Liver (tissue), 9 donors: ENCODE results near the gene NUDT4. TPM values are rescaled to one million over a fixed set of nuclear protein-coding genes. Genes with fewer than 3 reads are reported as not detected.

ENCODE experiments used
- DNase-seq: peaks from one replicate; pipeline ENCODE4 v3.0.0-alpha.2; 2017; ENCODE audit warnings: low spot score
- H3K27ac ChIP-seq, 2 donors: one replicate each; pipeline ENCODE4 v1.7.0; 2013; ENCODE audit warnings: inconsistent platforms in 2 of 2, low read length in 2 of 2, control low read depth in 1 of 2, low read depth in 1 of 2, mild to moderate bottlenecking in 1 of 2
- H3K27me3 ChIP-seq, 4 donors: one replicate each; pipeline versions ENCODE4 v1.6.1 to v1.7.0; 2013; ENCODE audit warnings: low read length in 3 of 4, inconsistent platforms in 1 of 4, mild to moderate bottlenecking in 1 of 4, moderate library complexity in 1 of 4; ENCODE audit not compliant: control insufficient read depth in 4 of 4, insufficient read depth in 4 of 4
- H3K36me3 ChIP-seq, 4 donors: one replicate each; pipeline versions ENCODE4 v1.6.1 to v1.7.0; 2013; ENCODE audit warnings: low read length in 3 of 4, mild to moderate bottlenecking in 3 of 4, low read depth in 1 of 4, moderate library complexity in 1 of 4; ENCODE audit not compliant: control insufficient read depth in 4 of 4, insufficient read depth in 3 of 4
- H3K4me1 ChIP-seq, 4 donors: one replicate each; pipeline versions ENCODE4 v1.6.1 to v1.7.0; 2013; ENCODE audit warnings: low read length in 3 of 4, mild to moderate bottlenecking in 3 of 4, moderate library complexity in 1 of 4; ENCODE audit not compliant: control insufficient read depth in 4 of 4, insufficient read depth in 4 of 4
- H3K4me3 ChIP-seq, 3 donors: one replicate each; pipeline versions ENCODE4 v1.6.1 to v1.7.0; 2013; ENCODE audit warnings: low read length in 3 of 3, control low read depth in 1 of 3, low read depth in 1 of 3, mild to moderate bottlenecking in 1 of 3
- H3K9ac ChIP-seq, 2 donors: one replicate each; pipeline ENCODE4 v1.7.0; 2013; ENCODE audit warnings: low read length in 2 of 2, mild to moderate bottlenecking in 2 of 2, moderate library complexity in 2 of 2, control low read depth in 1 of 2, low read depth in 1 of 2
- H3K9me3 ChIP-seq, 4 donors: one replicate each; pipeline versions ENCODE4 v1.6.1 to v1.7.0; 2013; ENCODE audit warnings: low read length in 3 of 4; ENCODE audit not compliant: control insufficient read depth in 4 of 4
- EGR1 ChIP-seq, 2 donors: IDR thresholded peaks; 2 replicates each; pipeline ENCODE4 v1.6.1; 2016 to 2018; ENCODE audit warnings: antibody characterized with exemption in 2 of 2, low read depth in 2 of 2
- FOXA1 ChIP-seq: IDR thresholded peaks from 2 replicates; pipeline ENCODE4 v1.6.1; 2016; ENCODE audit warnings: antibody characterized with exemption
- FOXA2 ChIP-seq: IDR thresholded peaks from 2 replicates; pipeline ENCODE4 v1.6.1; 2016; ENCODE audit warnings: antibody characterized with exemption
- GABPA ChIP-seq, 2 donors: IDR thresholded peaks in 1 of 2; conservative IDR thresholded peaks in 1 of 2; 2 replicates each; pipeline ENCODE4 v1.6.1; 2016; ENCODE audit warnings: antibody characterized with exemption in 2 of 2, mild to moderate bottlenecking in 1 of 2, moderate library complexity in 1 of 2
- HNF4A ChIP-seq, 2 donors: conservative IDR thresholded peaks; 2 replicates each; pipeline ENCODE4 v1.6.1; 2016; ENCODE audit warnings: antibody characterized with exemption in 2 of 2, mild to moderate bottlenecking in 2 of 2
- HNF4G ChIP-seq: IDR thresholded peaks from 2 replicates; pipeline ENCODE4 v1.6.1; 2016; ENCODE audit warnings: antibody characterized with exemption
- JUND ChIP-seq, 2 donors: IDR thresholded peaks; 2 replicates each; pipeline ENCODE4 v1.6.1; 2016; ENCODE audit warnings: antibody characterized with exemption in 2 of 2
- NR2F2 ChIP-seq: IDR thresholded peaks from 2 replicates; pipeline ENCODE4 v1.6.1; 2016; ENCODE audit warnings: antibody characterized with exemption
- RAD21 ChIP-seq, 2 donors: IDR thresholded peaks; 2 replicates each; pipeline ENCODE4 v1.6.1; 2016; ENCODE audit warnings: antibody characterized with exemption in 2 of 2, mild to moderate bottlenecking in 2 of 2
- RXRA ChIP-seq, 2 donors: IDR thresholded peaks; 2 replicates each; pipeline ENCODE4 v1.6.1; 2017 to 2018; ENCODE audit warnings: antibody characterized with exemption in 2 of 2, mild to moderate bottlenecking in 1 of 2
- SP1 ChIP-seq: IDR thresholded peaks from 2 replicates; pipeline ENCODE4 v1.6.1; 2018; ENCODE audit warnings: antibody characterized with exemption, mild to moderate bottlenecking
- TAF1 ChIP-seq: conservative IDR thresholded peaks from 2 replicates; pipeline ENCODE4 v1.6.1; 2016; ENCODE audit warnings: antibody characterized with exemption, mild to moderate bottlenecking
- YY1 ChIP-seq: IDR thresholded peaks from 2 replicates; pipeline ENCODE4 v1.6.1; 2016; ENCODE audit warnings: antibody characterized with exemption, mild to moderate bottlenecking
- WGBS: extraction: QIAGEN DNeasy Blood & Tissue Kit; methylation state at CpG from one replicate; pipeline ENCODE4 v1.1.7; 2013; 5-methylcytosine and 5-hydroxymethylcytosine counted together
- polyA plus RNA-seq, 2 donors: library from polyadenylated mRNA; stranded (reverse) in 1 of 2; unstranded in 1 of 2; fragments of 200-250 nt in 1 of 2; fragments of >200 nt in 1 of 2; fragmentation: Nextera tagmentation in 1 of 2; extraction: Ambion mirVana in 1 of 2; gene quantifications; one replicate each; pipeline versions ENCODE4 v1.2.1 to v1.2.3, GENCODE V29; 2013 to 2015
- total RNA-seq, 2 donors: library from RNA; depleted of rRNA; stranded (reverse); fragments of >200 nt; gene quantifications; one replicate each; pipeline ENCODE4 v1.2.3, GENCODE V29; 2014
- TF ChIP-seq, protein P1 (sequence below): IDR thresholded peaks from 2 replicates; pipeline ENCODE4 v1.6.1; 2016; ENCODE audit warnings: antibody characterized with exemption
- TF ChIP-seq, protein P2 (sequence below): IDR thresholded peaks from 2 replicates; pipeline ENCODE4 v1.6.1; 2016; ENCODE audit warnings: antibody characterized with exemption
- TF ChIP-seq, protein P3 (sequence below): fragments of 150-350 bp; IDR thresholded peaks from 2 replicates; pipeline ENCODE4 v1.5.1; 2017; ENCODE audit warnings: improper control_type of control experiment, low read depth, low read length; ENCODE audit not compliant: missing input control
- TF ChIP-seq, protein P4 (sequence below): IDR thresholded peaks from 2 replicates; pipeline ENCODE4 v1.6.1; 2016; ENCODE audit warnings: antibody characterized with exemption, mild to moderate bottlenecking
- TF ChIP-seq, protein P5 (sequence below): IDR thresholded peaks from 2 replicates; pipeline ENCODE4 v1.6.1; 2016; ENCODE audit warnings: antibody characterized with exemption
- donor health status: healthy.
- donor health status: healthy.
- donor health status: healthy.
- donor health status: healthy.
- donor health status: healthy.

NUDT4 gene
- total and polyA plus RNA-seq, 4 donors = 8.9 to 141 (median 11.9) TPM

DNA sequence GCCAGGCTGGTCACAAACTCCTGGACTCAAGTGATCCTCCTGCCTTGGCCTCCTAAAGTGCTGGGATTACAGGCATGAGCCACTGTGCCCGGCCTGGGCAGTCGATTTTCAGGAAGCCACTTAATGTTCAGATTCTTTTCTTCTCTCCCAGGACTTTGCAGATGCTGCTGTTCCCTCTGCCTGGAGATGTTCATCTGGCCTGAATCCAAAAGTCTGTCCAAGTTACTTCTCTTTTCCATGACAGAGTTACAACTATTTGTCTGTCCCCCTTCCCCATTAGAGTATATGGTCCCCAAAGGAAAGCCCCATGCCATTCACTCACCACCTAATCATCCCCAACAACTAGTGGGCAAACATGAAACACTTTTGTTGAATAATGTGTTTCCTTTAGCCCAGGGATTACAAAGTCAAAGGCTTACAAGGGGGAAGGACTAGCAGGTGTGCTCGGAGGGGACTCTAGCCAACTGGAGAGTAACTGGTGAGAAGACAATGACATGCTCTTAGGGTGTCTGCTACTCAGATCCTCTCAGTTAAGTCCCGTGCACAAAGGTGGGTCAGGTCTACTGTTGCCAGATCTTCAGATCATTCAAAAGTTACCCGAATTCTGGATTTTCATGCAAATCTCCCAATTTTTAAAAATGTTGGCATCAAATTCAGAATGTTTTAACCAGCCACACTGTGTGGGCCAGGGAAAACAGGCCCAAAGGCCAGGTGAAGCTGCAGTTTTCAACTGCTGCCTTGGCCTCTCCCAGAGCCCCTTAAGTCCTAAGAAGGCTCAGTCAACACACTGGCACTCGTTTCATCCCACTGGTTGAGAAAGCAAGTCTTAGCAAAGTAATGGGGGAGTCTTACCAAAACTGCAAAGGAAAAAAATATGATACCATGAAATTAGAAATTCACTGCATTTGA, 29.6 kb downstream of the NUDT4 start:
- WGBS = 93% methylated on average over 6 of the region's 6 CpGs
- Histone ChIP-seq H3K4me1 (peaks cover 0 to 14% (median 3%) of the 10 kb centered on the region in 4 donors), H3K9ac (no peak overlapping the region), H3K27ac (no peak overlapping the region), H3K27me3 (no peaks in the 10 kb centered on the region), H3K9me3 (no peaks in the 10 kb centered on the region), H3K36me3 (peaks cover 0 to 3% (median 1%) of the 10 kb centered on the region in 4 donors), H3K4me3 (no peak overlapping the region)
- DNase-seq = no peak
- TF ChIP-seq, protein P1, sequence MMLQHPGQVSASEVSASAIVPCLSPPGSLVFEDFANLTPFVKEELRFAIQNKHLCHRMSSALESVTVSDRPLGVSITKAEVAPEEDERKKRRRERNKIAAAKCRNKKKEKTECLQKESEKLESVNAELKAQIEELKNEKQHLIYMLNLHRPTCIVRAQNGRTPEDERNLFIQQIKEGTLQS = no peak

DNA sequence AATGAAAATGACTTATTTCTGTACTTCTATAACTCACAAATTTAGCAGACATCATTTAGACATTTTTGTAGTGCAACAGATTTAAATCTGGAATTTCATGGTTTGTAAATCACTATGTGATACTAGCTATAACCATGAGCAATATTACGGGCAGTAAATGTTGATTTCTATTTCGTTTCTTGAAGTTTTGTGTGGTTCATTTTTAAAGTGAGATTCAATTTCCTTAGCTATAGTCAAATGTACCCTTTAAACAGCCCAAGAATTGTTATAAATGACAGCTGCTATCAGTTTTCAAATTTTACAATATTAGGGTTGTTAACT, 30.2 kb downstream of the NUDT4 start:
- no peak overlapping the region for H3K27ac ChIP-seq
- H3K27me3 ChIP-seq = no peaks in the 10 kb centered on the region
- H3K4me1 ChIP-seq = peaks cover 0 to 14% (median 3%) of the 10 kb centered on the region in 4 donors
- DNase-seq = no peak
- H3K9me3 ChIP-seq = no peaks in the 10 kb centered on the region
- 92% methylated on average over 2 of the region's 2 CpGs for WGBS
- H3K4me3 ChIP-seq = no peak overlapping the region
- no peak overlapping the region for H3K9ac ChIP-seq
- TF ChIP-seq EGR1 (IDR thresholded peaks at IDR 0.05; ENCODE audit: low read depth in 2 of 2) = no peak
- TF ChIP-seq RXRA (IDR thresholded peaks at IDR 0.05) = no peak
- no peak for TF ChIP-seq FOXA1
- no peak for TF ChIP-seq JUND (IDR thresholded peaks at IDR 0.05)
- no peaks in the 10 kb centered on the region for H3K36me3 ChIP-seq

DNA sequence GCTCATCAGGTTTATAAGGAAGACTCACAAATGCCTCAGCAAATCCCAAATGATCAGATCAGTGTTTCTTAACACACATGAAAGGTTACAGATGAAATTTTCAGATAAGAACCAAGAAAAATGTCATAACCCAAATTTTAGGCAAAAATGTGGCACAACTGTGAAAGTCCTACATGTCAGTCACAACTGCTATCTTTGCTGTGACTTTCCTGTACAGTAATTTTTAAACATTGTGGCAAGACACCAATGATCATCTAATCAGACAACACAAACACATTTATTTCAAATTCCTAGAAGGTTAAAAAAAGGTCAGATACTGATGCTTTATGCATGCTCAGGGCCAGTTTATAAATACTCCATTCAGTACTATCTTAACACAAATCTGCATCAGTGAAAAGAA, 31.1 kb downstream of the NUDT4 start:
- H3K27ac ChIP-seq = no peak overlapping the region
- H3K27me3 ChIP-seq = no peaks in the 10 kb centered on the region
- no peaks in the 10 kb centered on the region for H3K36me3 ChIP-seq
- H3K9me3 ChIP-seq = no peaks in the 10 kb centered on the region
- H3K9ac ChIP-seq = no peak overlapping the region
- no peak for DNase-seq
- no peak overlapping the region for H3K4me3 ChIP-seq
- TF ChIP-seq HNF4G = no peak
- TF ChIP-seq JUND (IDR thresholded peaks at IDR 0.05) = no peak
- TF ChIP-seq TAF1 = no peak
- TF ChIP-seq, protein P2, sequence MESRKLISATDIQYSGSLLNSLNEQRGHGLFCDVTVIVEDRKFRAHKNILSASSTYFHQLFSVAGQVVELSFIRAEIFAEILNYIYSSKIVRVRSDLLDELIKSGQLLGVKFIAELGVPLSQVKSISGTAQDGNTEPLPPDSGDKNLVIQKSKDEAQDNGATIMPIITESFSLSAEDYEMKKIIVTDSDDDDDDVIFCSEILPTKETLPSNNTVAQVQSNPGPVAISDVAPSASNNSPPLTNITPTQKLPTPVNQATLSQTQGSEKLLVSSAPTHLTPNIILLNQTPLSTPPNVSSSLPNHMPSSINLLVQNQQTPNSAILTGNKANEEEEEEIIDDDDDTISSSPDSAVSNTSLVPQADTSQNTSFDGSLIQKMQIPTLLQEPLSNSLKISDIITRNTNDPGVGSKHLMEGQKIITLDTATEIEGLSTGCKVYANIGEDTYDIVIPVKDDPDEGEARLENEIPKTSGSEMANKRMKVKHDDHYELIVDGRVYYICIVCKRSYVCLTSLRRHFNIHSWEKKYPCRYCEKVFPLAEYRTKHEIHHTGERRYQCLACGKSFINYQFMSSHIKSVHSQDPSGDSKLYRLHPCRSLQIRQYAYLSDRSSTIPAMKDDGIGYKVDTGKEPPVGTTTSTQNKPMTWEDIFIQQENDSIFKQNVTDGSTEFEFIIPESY = no peak
- TF ChIP-seq, protein P3, sequence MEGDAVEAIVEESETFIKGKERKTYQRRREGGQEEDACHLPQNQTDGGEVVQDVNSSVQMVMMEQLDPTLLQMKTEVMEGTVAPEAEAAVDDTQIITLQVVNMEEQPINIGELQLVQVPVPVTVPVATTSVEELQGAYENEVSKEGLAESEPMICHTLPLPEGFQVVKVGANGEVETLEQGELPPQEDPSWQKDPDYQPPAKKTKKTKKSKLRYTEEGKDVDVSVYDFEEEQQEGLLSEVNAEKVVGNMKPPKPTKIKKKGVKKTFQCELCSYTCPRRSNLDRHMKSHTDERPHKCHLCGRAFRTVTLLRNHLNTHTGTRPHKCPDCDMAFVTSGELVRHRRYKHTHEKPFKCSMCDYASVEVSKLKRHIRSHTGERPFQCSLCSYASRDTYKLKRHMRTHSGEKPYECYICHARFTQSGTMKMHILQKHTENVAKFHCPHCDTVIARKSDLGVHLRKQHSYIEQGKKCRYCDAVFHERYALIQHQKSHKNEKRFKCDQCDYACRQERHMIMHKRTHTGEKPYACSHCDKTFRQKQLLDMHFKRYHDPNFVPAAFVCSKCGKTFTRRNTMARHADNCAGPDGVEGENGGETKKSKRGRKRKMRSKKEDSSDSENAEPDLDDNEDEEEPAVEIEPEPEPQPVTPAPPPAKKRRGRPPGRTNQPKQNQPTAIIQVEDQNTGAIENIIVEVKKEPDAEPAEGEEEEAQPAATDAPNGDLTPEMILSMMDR = no peak
- no peak for TF ChIP-seq RAD21 (IDR thresholded peaks at IDR 0.05)
- TF ChIP-seq, protein P4, sequence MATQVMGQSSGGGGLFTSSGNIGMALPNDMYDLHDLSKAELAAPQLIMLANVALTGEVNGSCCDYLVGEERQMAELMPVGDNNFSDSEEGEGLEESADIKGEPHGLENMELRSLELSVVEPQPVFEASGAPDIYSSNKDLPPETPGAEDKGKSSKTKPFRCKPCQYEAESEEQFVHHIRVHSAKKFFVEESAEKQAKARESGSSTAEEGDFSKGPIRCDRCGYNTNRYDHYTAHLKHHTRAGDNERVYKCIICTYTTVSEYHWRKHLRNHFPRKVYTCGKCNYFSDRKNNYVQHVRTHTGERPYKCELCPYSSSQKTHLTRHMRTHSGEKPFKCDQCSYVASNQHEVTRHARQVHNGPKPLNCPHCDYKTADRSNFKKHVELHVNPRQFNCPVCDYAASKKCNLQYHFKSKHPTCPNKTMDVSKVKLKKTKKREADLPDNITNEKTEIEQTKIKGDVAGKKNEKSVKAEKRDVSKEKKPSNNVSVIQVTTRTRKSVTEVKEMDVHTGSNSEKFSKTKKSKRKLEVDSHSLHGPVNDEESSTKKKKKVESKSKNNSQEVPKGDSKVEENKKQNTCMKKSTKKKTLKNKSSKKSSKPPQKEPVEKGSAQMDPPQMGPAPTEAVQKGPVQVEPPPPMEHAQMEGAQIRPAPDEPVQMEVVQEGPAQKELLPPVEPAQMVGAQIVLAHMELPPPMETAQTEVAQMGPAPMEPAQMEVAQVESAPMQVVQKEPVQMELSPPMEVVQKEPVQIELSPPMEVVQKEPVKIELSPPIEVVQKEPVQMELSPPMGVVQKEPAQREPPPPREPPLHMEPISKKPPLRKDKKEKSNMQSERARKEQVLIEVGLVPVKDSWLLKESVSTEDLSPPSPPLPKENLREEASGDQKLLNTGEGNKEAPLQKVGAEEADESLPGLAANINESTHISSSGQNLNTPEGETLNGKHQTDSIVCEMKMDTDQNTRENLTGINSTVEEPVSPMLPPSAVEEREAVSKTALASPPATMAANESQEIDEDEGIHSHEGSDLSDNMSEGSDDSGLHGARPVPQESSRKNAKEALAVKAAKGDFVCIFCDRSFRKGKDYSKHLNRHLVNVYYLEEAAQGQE = no peak
- no peak for TF ChIP-seq FOXA1
- TF ChIP-seq HNF4A (conservative IDR thresholded peaks at IDR 0.05) = no peak
- TF ChIP-seq GABPA (IDR thresholded peaks at IDR 0.05 in 1 of 2, conservative IDR thresholded peaks at IDR 0.05 in 1 of 2) = no peak
- no peak for TF ChIP-seq SP1
- TF ChIP-seq YY1 = no peak
- TF ChIP-seq RXRA (IDR thresholded peaks at IDR 0.05) = no peak
- TF ChIP-seq FOXA2 = no peak
- TF ChIP-seq NR2F2 = no peak
- TF ChIP-seq, protein P1 = no peak
- TF ChIP-seq, protein P5, sequence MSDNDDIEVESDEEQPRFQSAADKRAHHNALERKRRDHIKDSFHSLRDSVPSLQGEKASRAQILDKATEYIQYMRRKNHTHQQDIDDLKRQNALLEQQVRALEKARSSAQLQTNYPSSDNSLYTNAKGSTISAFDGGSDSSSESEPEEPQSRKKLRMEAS = no peak
- peaks cover 0 to 8% (median 2%) of the 10 kb centered on the region in 4 donors for H3K4me1 ChIP-seq
